ENCODE results near the gene STARD7. TPM values are rescaled to one million over a fixed set of nuclear protein-coding genes. Genes with fewer than 3 reads are reported as not detected.
"Not testable (repeated sequence)": the region's sequence is repeated elsewhere in the genome, so short reads cannot be mapped to it uniquely, and the experiment has no call there.

The STARD7 gene
- polyA plus RNA-seq, 1 donor from 2014 or later: 193 TPM

DNA sequence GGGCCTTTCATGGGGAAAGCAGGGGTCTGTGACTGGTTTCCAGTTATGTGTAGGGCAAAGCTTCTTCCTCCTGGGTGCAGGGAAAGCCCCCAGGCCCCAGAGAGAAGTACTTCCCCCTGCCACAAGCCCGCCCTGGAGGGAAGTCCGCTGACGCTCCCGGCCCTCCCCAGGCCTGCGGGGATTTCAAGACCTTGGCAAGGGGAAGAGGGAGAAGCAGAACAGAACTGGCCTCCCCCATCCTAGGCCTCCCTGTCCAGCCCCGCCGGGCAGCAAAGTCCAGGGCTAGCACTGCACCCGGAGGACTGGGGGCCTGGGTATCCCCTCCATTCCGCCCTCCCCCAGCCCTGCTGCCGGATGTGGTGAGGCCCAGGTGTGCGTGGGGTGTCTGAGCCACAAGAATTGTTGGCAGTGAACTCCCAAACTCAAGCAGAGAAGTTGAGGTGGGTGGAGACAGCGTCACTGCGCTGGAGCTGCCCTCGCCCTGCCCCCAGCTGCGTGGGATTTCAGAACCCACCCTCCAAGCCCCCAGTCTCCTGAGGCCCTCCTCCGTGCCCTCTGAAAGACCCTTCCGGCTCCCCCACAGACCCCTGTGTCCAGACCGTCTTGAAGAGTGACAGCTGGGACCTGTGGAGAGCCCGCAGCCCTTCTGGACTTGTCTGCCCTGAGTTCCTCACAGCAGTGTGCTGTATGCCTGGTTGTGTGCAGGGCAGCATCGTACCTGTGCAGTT lies 62.3 kb downstream of the STARD7 start:
- peak overlapping the region; percentile 77 to 92 (median 86) for H3K4me3 Mint-ChIP-seq

DNA sequence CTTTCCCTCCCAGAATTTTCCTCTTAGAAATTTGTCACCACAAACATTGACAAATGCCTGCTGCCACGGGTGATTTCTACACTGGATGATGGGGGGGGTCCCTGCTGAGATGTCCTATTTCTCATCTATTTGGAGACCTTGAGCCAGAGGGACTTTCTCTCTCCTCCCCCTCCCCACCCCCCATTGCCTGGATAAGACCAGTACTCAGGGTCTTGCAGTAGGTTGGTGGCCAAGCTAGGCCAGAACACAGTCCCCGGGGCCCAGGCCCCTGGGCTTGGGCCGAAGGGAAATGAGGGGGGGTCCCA lies 62.8 kb downstream of the STARD7 start:
- peak overlapping the region; percentile 77 to 92 (median 86) for H3K4me3 Mint-ChIP-seq
- no peaks in the 10 kb centered on the region for H3K27me3 Mint-ChIP-seq
- H3K4me1 Mint-ChIP-seq: peaks cover 32 to 50% (median 46%) of the 10 kb centered on the region in 3 donors
- no peaks in the 10 kb centered on the region for H3K36me3 Mint-ChIP-seq
- H3K9me3 Mint-ChIP-seq: no peaks in the 10 kb centered on the region
- H3K27ac Mint-ChIP-seq: peak overlapping the region; percentile 97 to 99 (median 99)

More for the DNA sequence above, 62.3 kb downstream of the STARD7 start:
- H3K27ac Mint-ChIP-seq: peak overlapping the region; percentile 97 to 99 (median 99)
- H3K4me1 Mint-ChIP-seq: peaks cover 32 to 50% (median 46%) of the 10 kb centered on the region in 3 donors
- H3K27me3 Mint-ChIP-seq: no peaks in the 10 kb centered on the region
- H3K9me3 Mint-ChIP-seq: no peaks in the 10 kb centered on the region
- H3K36me3 Mint-ChIP-seq: no peaks in the 10 kb centered on the region

DNA sequence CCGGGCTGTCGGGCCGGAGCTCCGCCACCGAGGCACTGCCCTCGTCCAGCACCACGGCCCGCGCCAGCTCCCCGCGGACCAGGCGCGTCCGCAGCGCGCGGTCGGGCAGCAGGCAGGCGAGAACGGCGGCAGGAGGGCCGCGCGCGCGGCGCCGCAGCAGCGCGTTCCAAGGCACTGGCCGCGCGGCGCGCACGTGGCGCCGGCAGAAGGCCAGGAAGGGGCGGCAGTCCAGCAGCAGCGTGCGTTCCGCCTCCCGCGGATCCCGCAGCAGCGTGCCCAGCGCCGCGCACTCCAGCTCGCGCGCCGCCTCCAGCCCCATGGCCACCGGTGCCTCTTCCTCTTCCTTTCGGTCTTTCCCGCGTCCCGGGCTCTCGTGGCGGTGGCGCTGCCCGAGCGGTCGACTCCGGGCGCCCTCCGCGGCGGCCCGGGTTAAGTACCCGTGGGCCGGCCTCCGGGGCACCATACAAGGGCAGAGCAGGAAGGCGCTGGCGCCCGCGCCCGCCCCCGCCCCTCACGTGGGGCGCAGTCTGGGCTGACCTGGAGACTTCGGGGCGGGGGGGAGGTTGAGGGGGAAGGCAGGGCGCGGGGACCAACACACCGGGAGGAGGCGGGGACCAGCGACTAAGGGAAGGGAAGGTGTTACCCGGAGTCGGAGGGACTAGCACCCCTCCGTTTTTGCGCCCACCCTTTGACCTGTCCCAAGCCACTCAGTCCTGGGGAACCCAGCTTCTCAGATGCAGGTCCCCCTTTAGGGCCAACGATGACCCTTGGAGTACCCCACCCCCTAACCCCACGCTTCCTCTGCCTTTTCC lies 63.4 kb downstream of the STARD7 start, which contains the start of gene DUSP2:
Gene DUSP2 (minus strand): TSS at position 405 of the 812 bp plus-strand sequence. CDS start 86 bp downstream, at position 319.
- no peaks in the 10 kb centered on the region for H3K9me3 Mint-ChIP-seq
- H3K27ac Mint-ChIP-seq: peak within 1 kb of the TSS; percentile 97 to 99 (median 99)
- H3K4me3 Mint-ChIP-seq: peak within 1 kb of the TSS; percentile 88 to 96 (median 92)
- H3K4me1 Mint-ChIP-seq: peaks cover 32 to 50% (median 46%) of the 10 kb centered on the region in 3 donors
- H3K27me3 Mint-ChIP-seq: no peaks in the 10 kb centered on the region
- H3K36me3 Mint-ChIP-seq: no peaks in the 10 kb centered on the region

DNA sequence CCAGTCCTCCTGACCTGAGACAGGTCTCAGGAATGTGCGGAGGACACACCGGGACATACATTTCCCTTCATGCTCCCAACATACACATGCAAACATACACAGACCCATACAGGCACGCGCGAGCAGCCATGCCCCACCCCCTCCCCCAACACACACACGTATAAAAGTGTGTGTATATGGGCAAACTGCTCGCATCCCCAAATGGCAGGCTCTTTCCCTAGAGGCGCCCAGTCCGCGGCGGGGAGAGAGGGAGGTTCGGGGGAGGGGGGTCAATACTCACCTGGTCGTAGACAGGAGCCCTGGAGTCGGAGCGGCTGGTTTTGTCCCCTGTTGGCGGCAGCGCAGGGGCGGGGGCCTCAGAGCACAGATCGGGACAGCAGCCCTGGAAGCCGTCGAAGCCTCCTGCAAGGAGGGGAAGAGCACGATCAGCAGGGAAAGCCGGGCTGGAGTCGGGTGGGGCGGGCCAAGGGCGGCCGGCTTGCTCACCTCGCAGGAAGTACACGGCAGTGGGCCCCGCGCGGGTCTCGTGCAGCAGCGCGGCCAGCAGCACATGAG lies 64.1 kb downstream of the STARD7 start:
- Mint-ChIP-seq H3K27me3 (no peaks in the 10 kb centered on the region), H3K9me3 (no peaks in the 10 kb centered on the region), H3K4me1 (peaks cover 32 to 50% (median 46%) of the 10 kb centered on the region in 3 donors), H3K36me3 (no peaks in the 10 kb centered on the region), H3K27ac (peak overlapping the region; percentile 87 to 98 (median 97)), H3K4me3 (peak overlapping the region; percentile 88 to 96 (median 92))

DNA sequence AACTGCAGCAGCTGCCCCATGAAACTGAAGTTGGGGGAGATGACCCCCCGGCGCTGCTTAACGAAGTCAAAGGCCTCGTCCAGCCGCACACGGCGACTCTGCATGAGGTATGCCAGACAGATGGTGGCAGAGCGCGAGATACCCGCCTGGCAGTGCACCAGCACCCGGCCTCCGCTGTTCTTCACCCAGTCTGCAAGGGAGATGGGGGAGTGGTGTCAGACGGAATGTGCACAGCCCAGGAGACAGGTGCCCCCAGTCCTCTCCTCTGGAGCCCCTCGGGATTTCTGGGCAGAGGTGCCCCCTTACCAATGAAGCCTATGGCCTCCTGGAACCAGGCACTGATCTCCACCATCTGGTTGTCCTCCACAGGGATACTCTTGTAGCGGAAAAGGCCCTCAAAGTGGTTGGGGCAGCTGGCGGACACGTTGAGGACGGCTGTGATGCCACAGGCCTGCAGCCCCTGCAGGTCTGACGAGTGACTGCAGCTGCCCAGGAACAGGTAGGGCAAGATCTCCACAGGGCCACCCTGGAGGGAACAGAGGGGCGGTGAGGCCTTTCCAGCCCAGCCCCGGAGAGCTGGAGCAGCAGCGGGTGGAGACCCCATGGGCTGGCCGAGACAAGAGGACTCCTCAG lies 64.7 kb downstream of the STARD7 start:
- Mint-ChIP-seq H3K27ac (peak overlapping the region; percentile 87 to 98 (median 97)), H3K4me3 (peak overlapping the region; percentile 88 to 96 (median 92))

DNA sequence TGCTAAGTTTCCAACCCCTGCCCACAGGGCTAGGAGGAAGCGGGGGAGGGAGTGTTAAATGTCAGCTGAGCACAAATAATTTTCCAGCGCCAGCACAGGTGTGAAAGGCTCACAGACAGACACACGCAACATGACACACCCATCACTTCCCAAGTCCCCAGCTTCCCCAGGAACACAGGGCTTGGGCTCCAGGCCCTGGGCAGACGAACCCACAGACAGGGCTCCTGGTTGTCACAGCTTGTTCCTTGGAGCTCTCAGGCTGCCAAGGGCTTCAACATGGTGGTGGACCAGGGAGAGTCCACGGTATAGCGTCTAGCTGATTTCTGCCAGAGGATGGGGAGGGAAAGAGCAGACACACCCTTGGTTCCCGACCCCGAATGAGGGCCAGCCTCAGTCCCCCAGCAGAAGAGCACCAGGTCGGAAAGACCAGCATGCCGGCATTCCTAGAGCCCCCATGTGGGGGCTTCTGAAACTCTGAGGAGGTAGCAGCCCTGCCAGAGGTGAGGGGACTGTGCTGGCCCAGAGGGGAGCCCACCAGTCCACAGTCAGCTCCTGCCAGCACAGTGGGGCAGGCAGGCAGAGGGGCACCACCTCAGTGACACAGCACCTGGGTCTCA lies 65.3 kb downstream of the STARD7 start:
- no peaks in the 10 kb centered on the region for H3K36me3 Mint-ChIP-seq
- peaks cover 30 to 43% (median 40%) of the 10 kb centered on the region in 3 donors for H3K4me1 Mint-ChIP-seq
- H3K27ac Mint-ChIP-seq: peak overlapping the region; percentile 87 to 98 (median 97)
- H3K4me3 Mint-ChIP-seq: peak overlapping the region; percentile 88 to 96 (median 92)
- no peaks in the 10 kb centered on the region for H3K9me3 Mint-ChIP-seq
- H3K27me3 Mint-ChIP-seq: no peaks in the 10 kb centered on the region

More for the DNA sequence above, 64.7 kb downstream of the STARD7 start:
- H3K36me3 Mint-ChIP-seq: no peaks in the 10 kb centered on the region
- H3K27me3 Mint-ChIP-seq: no peaks in the 10 kb centered on the region
- H3K4me1 Mint-ChIP-seq: peaks cover 32 to 46% (median 43%) of the 10 kb centered on the region in 3 donors
- H3K9me3 Mint-ChIP-seq: no peaks in the 10 kb centered on the region

DNA sequence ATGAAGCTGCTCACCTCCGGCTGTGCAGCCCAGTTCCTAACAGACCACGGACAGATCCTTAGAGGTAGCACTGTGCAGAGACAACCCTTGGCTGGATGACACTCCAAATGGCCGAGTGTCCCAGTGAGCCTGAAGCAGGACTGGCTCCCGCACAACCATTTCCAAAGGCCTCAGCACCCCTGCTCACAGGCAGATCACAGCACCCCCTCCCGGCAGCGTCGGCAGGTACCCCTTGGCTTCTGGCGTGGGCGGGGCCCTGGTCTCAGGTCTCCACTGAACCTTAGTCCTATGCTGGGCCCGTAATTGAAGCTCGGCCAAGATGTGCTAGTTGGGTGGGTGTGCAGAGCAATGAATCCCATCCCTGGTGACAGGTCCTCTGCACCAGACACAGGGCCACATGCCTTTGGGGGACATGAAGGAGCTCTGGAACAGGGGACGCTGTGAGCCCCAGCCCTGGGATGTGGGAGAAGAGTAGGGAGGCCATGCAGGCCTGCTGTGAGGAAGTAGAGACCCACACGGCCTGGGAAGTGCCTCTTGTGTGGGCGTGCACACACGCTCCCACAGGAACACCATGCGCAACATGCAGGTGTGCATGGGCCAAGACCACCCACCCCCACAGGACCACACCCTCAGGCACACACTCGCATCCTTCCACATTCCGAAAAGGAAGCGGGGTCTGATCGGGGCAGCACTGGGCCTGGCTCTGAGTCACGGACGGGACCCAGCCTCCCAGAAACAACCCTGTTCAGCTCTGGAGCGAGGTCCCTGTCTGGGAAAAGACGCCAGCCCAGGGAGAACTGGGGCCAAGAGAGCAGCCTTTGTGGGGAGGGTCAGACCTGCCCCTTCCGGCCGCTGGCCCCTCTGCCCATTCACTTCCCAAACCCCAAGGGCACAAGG lies 66.2 kb downstream of the STARD7 start:
- no peaks in the 10 kb centered on the region for H3K36me3 Mint-ChIP-seq
- peak overlapping the region; percentile 67 to 96 (median 88) for H3K4me3 Mint-ChIP-seq
- peak overlapping the region; percentile 3 to 97 (median 87) for H3K27ac Mint-ChIP-seq
- no peaks in the 10 kb centered on the region for H3K27me3 Mint-ChIP-seq
- no peaks in the 10 kb centered on the region for H3K9me3 Mint-ChIP-seq
- peaks cover 27 to 40% (median 35%) of the 10 kb centered on the region in 3 donors for H3K4me1 Mint-ChIP-seq

DNA sequence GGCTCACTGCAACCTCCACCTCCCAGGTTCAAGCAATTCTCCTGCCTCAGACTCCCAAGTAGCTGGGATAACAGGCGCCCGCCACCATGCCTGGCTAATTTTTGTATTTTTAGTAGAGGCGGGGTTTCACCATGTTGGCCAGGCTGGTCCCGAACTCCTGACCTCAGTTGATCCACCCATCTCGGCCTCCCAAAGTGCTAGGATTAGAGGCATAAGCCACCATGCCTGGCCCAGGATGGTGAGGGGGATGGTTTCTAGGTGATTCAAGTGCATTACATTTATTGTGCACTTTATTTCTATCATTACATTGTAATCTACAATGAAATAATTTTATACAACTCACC lies 67.0 kb downstream of the STARD7 start:
- Mint-ChIP-seq H3K4me3 (peak overlapping the region in 1 of 4 donors; percentile 88), H3K4me1 (peaks cover 23 to 32% (median 27%) of the 10 kb centered on the region in 3 donors), H3K27ac (peak overlapping the region in 2 of 3 donors; percentile 78 to 87)
- not testable (repeated sequence) for H3K36me3 Mint-ChIP-seq, H3K27me3 Mint-ChIP-seq, H3K9me3 Mint-ChIP-seq

DNA sequence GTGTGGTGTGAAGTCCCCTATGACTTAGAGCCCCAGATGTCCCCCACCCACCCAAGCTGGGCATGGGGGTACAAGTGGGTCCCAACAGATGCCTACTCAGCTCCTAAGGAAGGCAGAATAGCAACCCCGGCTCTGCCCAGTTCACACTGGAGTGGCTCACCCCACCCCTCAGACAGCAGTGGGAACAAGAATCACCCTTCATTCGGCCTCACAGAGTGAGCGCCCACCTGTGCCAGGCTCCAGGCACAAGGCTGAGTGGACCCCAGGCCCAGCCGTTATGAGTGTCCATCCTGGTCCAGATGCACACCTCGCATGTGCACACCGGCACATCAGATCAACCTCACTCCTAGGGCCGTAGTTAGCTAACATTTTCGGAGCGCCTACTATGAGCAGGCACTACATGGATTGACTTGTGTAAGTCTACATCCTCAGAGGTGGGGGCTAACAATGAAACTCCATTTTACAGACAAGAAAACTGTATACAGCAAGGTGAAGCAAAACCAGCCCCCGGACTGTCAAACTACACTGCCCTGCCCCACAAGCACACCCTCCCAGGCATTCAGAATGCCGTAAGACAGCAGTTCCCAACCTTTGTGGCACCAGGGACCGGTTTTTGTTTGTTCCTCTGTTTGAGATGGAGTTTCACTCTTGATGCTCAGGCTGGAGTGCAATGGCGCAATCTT lies 67.5 kb downstream of the STARD7 start:
- Mint-ChIP-seq H3K4me3 (no peak overlapping the region), H3K27me3 (no peaks in the 10 kb centered on the region), H3K4me1 (peaks cover 19 to 27% (median 23%) of the 10 kb centered on the region in 3 donors), H3K27ac (peak overlapping the region in 1 of 3 donors; percentile 87), H3K9me3 (no peaks in the 10 kb centered on the region), H3K36me3 (no peaks in the 10 kb centered on the region)

DNA sequence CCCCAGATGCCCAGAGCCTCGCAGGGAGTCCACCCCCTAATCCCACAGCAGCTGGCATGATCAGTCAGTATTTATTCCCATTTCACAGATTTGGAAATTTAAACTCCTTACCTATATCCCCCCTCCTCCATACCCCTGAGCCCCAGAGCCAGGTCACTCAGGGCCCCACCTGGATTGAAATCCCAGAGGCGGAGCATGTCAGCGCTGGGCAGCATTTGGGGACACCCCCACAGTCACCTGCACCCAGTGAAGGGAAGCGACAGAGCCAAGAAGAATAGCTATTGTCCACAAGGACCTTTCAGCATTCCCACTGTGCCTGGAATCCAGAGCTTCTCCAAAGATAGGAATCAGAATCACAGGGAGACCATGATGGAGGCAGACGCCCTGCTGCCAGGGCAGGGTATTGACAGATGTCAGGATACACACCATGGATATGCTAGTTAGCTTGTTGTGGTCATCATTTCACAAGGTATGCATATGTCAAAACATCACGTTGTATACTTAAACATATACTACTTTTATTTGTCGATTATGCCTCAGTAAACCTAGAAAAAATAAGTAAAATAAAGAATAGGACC lies 69.4 kb downstream of the STARD7 start:
- peak overlapping the region in 2 of 4 donors; percentile 17 to 53 for H3K4me3 Mint-ChIP-seq
- H3K36me3 Mint-ChIP-seq: no peaks in the 10 kb centered on the region
- H3K27ac Mint-ChIP-seq: peak overlapping the region; percentile 67 to 84 (median 83)
- peaks cover 15 to 22% (median 19%) of the 10 kb centered on the region in 3 donors for H3K4me1 Mint-ChIP-seq
- no peaks in the 10 kb centered on the region for H3K9me3 Mint-ChIP-seq
- H3K27me3 Mint-ChIP-seq: no peaks in the 10 kb centered on the region

DNA sequence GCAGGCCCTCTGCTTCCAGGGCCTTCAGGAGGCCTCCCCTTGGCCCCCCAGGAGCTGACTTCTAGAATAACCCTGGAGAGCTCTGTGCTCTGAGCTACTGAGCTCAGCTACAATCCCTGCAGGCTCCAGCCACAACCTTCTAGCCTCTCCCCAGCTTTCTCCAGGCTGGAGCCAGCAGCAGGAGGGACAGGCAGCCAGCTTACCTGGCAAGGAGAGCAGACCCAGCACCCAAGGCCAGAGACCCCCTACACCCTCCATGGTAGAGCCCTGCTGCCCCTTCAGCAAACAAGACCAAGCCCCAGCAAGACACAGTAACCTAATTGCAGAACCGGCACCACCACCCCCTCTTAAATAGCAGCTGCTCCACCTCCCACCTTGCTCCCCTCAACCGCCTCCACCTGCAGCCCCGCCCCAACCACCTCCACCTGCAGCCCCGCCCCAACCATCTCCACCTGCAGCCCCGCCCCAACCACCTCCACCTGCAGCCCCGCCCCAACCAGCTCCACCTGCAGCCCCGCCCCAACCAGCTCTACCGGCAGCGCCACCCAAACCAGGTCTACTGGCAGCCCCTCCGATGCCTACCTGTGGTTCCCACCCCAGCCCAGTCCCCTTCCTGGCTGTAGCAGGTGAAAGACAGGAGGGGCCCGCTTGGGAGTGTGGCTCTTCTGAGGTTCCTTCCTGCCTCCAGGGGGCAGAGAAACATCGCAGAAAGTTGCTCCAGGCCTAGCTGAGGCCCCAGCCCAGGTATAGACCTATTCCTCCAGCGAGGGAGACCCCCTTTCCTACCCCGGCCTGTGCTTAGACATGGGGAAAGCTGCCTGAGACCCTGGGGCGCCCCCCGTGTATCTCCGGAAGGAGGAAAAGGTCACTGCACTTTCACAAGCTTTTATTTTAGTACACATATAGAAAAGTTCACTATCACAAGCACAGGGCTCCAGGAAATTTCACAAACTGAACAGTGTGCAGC lies 70.2 kb downstream of the STARD7 start, which contains the start of gene ASTL:
Gene ASTL (minus strand): TSS at position 324 of the 967 bp plus-strand sequence. CDS start 66 bp downstream, at position 258.
- Mint-ChIP-seq H3K4me1 (peaks cover 11 to 16% (median 13%) of the 10 kb centered on the region in 3 donors), H3K9me3 (no peaks in the 10 kb centered on the region), H3K27me3 (no peaks in the 10 kb centered on the region), H3K27ac (peak within 1 kb of the TSS; percentile 67 to 84 (median 83)), H3K4me3 (peak within 1 kb of the TSS in 2 of 4 donors; percentile 17 to 53), H3K36me3 (no peaks in the 10 kb centered on the region)

All from IgD-negative memory B cell (primary cell).